ENCODE measurements around the gene KIAA1614. TPM values are rescaled to one million over a fixed set of nuclear protein-coding genes. Genes with fewer than 3 reads are reported as not detected.

The KIAA1614 gene
- total RNA-seq, 1 experiment from 2014 or later, result 0.15 TPM

DNA sequence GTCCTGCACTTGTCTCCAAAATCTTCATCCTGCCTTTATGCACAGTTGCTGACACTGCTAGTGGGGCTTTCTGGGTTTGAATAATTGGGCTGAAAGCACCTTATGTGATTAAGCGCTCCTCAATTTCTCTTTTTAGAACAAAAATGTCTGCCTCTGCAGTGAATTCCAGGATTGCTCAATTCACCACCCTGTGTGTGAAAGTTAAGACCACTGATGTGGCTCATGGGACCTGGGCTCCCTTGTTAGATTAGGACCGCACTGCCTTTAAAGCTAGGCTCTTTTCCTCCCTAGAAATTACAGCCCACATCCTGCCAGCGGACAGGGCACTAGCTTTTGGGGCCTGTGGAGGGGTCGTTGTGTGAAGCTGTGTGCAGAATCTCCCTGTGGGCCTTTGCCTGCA is 18.8 kb downstream of the KIAA1614 start:
- Histone ChIP-seq H3K9me3 (ENCODE audit: insufficient read depth, low read depth) (no peaks in the 10 kb centered on the region), H3K4me1 (replicated peaks; ENCODE audit: insufficient read depth) (no peaks in the 10 kb centered on the region), H3K4me3 (no peak overlapping the region), H2AFZ (no peak overlapping the region), H3K4me2 (no peak overlapping the region), H3K79me2 (ENCODE audit: low read depth) (no peaks in the 10 kb centered on the region), H3K27ac (no peak overlapping the region), H3K9me2 (ENCODE audit: insufficient read depth) (no peaks in the 10 kb centered on the region), H3K27me3 (ENCODE audit: insufficient read depth, low read depth) (no peaks in the 10 kb centered on the region), H4K20me1 (ENCODE audit: insufficient read depth) (no peaks in the 10 kb centered on the region), H3F3A (ENCODE audit: insufficient read depth, low read depth) (no peaks in the 10 kb centered on the region), H3K36me3 (ENCODE audit: low read depth) (no peaks in the 10 kb centered on the region)
- no peak for DNase-seq
- CTCF ChIA-PET, result no interaction called here
- no TSS peak for BruUV-seq (replicated peaks)
- TF ChIP-seq, protein P1, sequence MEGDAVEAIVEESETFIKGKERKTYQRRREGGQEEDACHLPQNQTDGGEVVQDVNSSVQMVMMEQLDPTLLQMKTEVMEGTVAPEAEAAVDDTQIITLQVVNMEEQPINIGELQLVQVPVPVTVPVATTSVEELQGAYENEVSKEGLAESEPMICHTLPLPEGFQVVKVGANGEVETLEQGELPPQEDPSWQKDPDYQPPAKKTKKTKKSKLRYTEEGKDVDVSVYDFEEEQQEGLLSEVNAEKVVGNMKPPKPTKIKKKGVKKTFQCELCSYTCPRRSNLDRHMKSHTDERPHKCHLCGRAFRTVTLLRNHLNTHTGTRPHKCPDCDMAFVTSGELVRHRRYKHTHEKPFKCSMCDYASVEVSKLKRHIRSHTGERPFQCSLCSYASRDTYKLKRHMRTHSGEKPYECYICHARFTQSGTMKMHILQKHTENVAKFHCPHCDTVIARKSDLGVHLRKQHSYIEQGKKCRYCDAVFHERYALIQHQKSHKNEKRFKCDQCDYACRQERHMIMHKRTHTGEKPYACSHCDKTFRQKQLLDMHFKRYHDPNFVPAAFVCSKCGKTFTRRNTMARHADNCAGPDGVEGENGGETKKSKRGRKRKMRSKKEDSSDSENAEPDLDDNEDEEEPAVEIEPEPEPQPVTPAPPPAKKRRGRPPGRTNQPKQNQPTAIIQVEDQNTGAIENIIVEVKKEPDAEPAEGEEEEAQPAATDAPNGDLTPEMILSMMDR (conservative IDR thresholded peaks at IDR 0.05), result no peak
- TF ChIP-seq EZH2 (IDR thresholded peaks at IDR 0.05; ENCODE audit: low read depth), result no peak
- intact Hi-C loops (cut with micrococcal nuclease; ENCODE audit: unreplicated experiment), result no loop called here
- POLR2A ChIA-PET (ENCODE audit: unreplicated experiment), result interaction anchor here (0.6 kb wide), 1 partner anchor 237 kb away, joined by 4 read pairs; no protein-coding TSS in a partner anchor

DNA sequence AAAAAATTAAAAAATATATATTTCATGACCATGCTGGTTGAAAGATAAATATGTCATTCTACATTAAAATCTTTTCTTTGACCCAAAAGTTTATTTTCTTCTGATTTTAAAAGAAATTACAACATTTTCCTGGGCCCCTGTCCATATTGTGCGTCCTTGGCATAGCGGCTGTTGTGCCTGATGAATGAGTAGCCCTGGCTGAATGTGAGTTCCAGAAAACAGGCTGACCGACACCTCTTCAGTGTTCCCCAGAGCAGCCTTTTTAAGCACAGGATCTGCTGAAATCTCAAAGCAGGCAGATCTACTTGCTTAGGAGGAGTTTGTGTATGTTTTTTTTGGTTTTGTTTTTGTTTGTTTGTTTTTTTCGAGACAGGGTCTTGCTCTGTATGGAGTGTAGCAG is 19.7 kb downstream of the KIAA1614 start:
- no peak for DNase-seq
- H3K27ac ChIP-seq, result no peak overlapping the region
- H3K4me2 ChIP-seq, result no peak overlapping the region
- H3K4me3 ChIP-seq, result no peak overlapping the region
- TF ChIP-seq, protein P1 (conservative IDR thresholded peaks at IDR 0.05), result no peak
- no peak for TF ChIP-seq EZH2 (IDR thresholded peaks at IDR 0.05; ENCODE audit: low read depth)
- no peak overlapping the region for H2AFZ ChIP-seq
- no peaks in the 10 kb centered on the region for H3K27me3 ChIP-seq (ENCODE audit: insufficient read depth, low read depth)
- H3K36me3 ChIP-seq (ENCODE audit: low read depth), result no peaks in the 10 kb centered on the region
- no peaks in the 10 kb centered on the region for H3K79me2 ChIP-seq (ENCODE audit: low read depth)
- intact Hi-C loops (cut with micrococcal nuclease; ENCODE audit: unreplicated experiment), result no loop called here
- no TSS peak for BruUV-seq (replicated peaks)
- H3F3A ChIP-seq (ENCODE audit: insufficient read depth, low read depth), result no peaks in the 10 kb centered on the region
- no peaks in the 10 kb centered on the region for H3K9me3 ChIP-seq (ENCODE audit: insufficient read depth, low read depth)
- ChIA-PET CTCF (no interaction called here), POLR2A (ENCODE audit: unreplicated experiment) (no interaction called here)
- H4K20me1 ChIP-seq (ENCODE audit: insufficient read depth), result no peaks in the 10 kb centered on the region
- H3K4me1 ChIP-seq (replicated peaks; ENCODE audit: insufficient read depth), result no peaks in the 10 kb centered on the region
- no peaks in the 10 kb centered on the region for H3K9me2 ChIP-seq (ENCODE audit: insufficient read depth)

DNA sequence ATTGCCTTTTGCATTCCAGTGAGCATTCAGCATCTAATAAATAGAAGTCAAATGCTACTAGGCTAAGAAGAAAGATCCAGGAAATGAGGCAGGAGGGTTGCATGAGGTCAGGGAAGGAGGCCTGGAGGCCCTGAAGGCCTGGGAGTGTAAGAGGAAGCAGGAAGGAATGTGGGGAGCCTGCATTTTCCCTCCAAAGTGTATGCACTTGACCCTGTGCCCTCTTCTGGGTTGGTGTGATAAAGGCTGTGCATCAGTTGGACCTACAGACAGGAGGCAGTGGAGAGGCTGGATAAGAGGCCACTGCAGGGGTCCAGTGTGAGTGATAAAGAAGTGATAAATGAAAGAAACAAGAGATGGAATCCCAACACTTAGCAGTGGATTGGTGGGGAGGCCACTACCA is 20.4 kb downstream of the KIAA1614 start:
- H3K4me1 ChIP-seq (replicated peaks; ENCODE audit: insufficient read depth), result no peaks in the 10 kb centered on the region
- DNase-seq, result no peak
- H3F3A ChIP-seq (ENCODE audit: insufficient read depth, low read depth), result no peaks in the 10 kb centered on the region
- intact Hi-C loops (cut with micrococcal nuclease; ENCODE audit: unreplicated experiment), result no loop called here
- no peaks in the 10 kb centered on the region for H3K9me3 ChIP-seq (ENCODE audit: insufficient read depth, low read depth)
- CTCF ChIA-PET, result no interaction called here
- no peak overlapping the region for H3K27ac ChIP-seq
- H3K9me2 ChIP-seq (ENCODE audit: insufficient read depth), result no peaks in the 10 kb centered on the region
- TF ChIP-seq, protein P1 (conservative IDR thresholded peaks at IDR 0.05), result no peak
- POLR2A ChIA-PET (ENCODE audit: unreplicated experiment), result no interaction called here
- H3K36me3 ChIP-seq (ENCODE audit: low read depth), result no peaks in the 10 kb centered on the region
- H3K79me2 ChIP-seq (ENCODE audit: low read depth), result no peaks in the 10 kb centered on the region
- no peaks in the 10 kb centered on the region for H3K27me3 ChIP-seq (ENCODE audit: insufficient read depth, low read depth)
- no peak overlapping the region for H3K4me3 ChIP-seq
- H4K20me1 ChIP-seq (ENCODE audit: insufficient read depth), result no peaks in the 10 kb centered on the region
- no TSS peak for BruUV-seq (replicated peaks)
- no peak overlapping the region for H2AFZ ChIP-seq
- no peak overlapping the region for H3K4me2 ChIP-seq

Measured in PC-9 (cell line).